Daoy (cell line): ENCODE measurements around the gene GRAMD2B. TPM values are rescaled to one million over a fixed set of nuclear protein-coding genes. Genes with fewer than 3 reads are reported as not detected.

Experiments
- DNase-seq: peaks from one replicate; pipeline ENCODE4 v3.0.0-alpha.2; 2015; ENCODE audit warnings: low read depth
- total RNA-seq: library from RNA; depleted of rRNA; stranded (reverse); fragments of >200 nt; shearing (Covaris generic); gene quantifications from 2 replicates; pipeline ENCODE4 v1.2.3, GENCODE V29; 2014; rRNA removed

GRAMD2B gene
- total RNA-seq, 1 experiment from 2014 or later: 4.1 TPM

- DNase-seq: no peak
Observed at GRCh38 chr5:126542441-126542840, 119.2 kb downstream of the GRAMD2B start.

DNA sequence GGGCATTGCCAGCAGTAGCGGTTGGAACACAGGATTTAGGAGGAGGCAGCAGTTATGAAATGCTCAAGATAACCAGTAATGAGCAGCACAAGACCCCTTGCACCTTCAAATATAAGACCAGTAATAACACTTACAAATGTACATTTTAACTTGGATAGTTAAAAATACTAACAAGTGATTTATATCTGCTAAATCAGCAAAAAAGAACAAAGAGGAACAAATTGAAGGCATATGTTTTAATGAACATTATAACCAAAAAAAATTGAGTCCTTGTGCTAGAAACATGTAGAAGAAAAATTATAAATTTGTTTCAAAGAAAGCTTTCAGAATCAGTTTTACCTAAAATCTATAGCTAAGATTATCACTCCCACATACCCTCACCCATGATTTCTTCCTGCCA is 119.8 kb downstream of the GRAMD2B start:
- no peak for DNase-seq

DNA sequence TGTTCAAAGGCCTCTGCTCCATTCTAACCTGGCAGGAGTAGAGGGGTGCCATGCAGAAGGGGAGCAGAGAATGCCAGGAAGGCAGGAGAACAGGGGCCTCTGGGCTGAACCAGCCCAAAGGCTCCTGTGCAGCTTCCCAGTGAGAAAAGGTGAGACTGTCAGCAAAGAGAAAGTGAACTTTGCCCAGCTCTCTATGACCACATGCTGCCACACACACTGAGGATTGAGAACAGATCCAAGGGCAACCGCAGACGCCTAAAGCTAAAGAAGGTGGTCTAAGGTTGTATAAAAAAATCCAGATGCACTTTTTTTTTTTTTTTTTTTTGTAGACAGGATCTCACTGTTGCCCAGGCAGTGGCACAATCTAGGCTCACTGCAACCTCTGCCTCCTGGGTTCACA is 120.5 kb downstream of the GRAMD2B start:
- no peak for DNase-seq

Other genes with a start within 250 kb of the GRAMD2B start
- 27.4 and 31.8 TPM in 2 replicates for gene ALDH7A1, start 171.8 kb downstream of the GRAMD2B start, total RNA-seq
- gene PHAX, start 177.5 kb downstream of the GRAMD2B start, total RNA-seq: 62.9 and 85.0 TPM in 2 replicates